Aorta (tissue), 5 donors: Measurements from ENCODE around the gene TMEM109. TPM values are rescaled to one million over a fixed set of nuclear protein-coding genes. Genes with fewer than 3 reads are reported as not detected.

Experiments used
- ATAC-seq: fragments of 200-7000 bp; cut with Tn5 transposase; one replicate; pipeline ENCODE4 v1.9.1; 2022; ENCODE audit warnings: moderate library complexity; ENCODE audit not compliant: low FRiP score
- DNase-seq, 2 donors: peaks; one replicate each; pipeline ENCODE4 v3.0.0-alpha.2; 2020
- H3K27ac ChIP-seq, 2 donors: one replicate each; pipeline ENCODE4 v1.5.1; 2013; ENCODE audit warnings: low read length in 2 of 2, mild to moderate bottlenecking in 2 of 2, moderate library complexity in 2 of 2, control low read depth in 1 of 2, inconsistent platforms in 1 of 2, low read depth in 1 of 2
- H3K27me3 ChIP-seq, 2 donors: one replicate each; pipeline ENCODE4 v1.6.1; 2013; ENCODE audit warnings: control low read depth in 1 of 2, low read length in 1 of 2, mild to moderate bottlenecking in 1 of 2, moderate library complexity in 1 of 2; ENCODE audit not compliant: insufficient read depth in 2 of 2, control insufficient read depth in 1 of 2
- H3K36me3 ChIP-seq, 2 donors: one replicate each; pipeline ENCODE4 v1.6.1; 2013; ENCODE audit warnings: control low read depth in 1 of 2, low read length in 1 of 2, mild to moderate bottlenecking in 1 of 2; ENCODE audit not compliant: insufficient read depth in 2 of 2, control insufficient read depth in 1 of 2
- H3K4me1 ChIP-seq, 2 donors: one replicate each; pipeline ENCODE4 v1.6.1; 2013; ENCODE audit warnings: low read length in 2 of 2, control low read depth in 1 of 2, mild to moderate bottlenecking in 1 of 2, moderate library complexity in 1 of 2; ENCODE audit not compliant: insufficient read depth in 2 of 2, control insufficient read depth in 1 of 2
- H3K4me3 ChIP-seq, 2 donors: one replicate each; pipeline ENCODE4 v1.5.1; 2013; ENCODE audit warnings: low read length in 2 of 2, control low read depth in 1 of 2, mild to moderate bottlenecking in 1 of 2
- H3K9me3 ChIP-seq: one replicate; pipeline ENCODE4 v1.6.1; 2013; ENCODE audit warnings: mild to moderate bottlenecking, low read length; ENCODE audit not compliant: control insufficient read depth
- WGBS, 2 donors: extraction: QIAGEN DNeasy Blood & Tissue Kit; methylation state at CpG; one replicate each; pipeline ENCODE4 v1.1.7; 2013; 5-methylcytosine and 5-hydroxymethylcytosine counted together
- intact Hi-C, 2 donors: fragments of 100-400 bp; cut with DNase I; formaldehyde crosslinking; loops; one replicate each; pipeline versions ENCODE4 v1.14.2 to v1.15.0; 2022
- polyA plus RNA-seq, 2 donors: library from polyadenylated mRNA; stranded (reverse); fragments of 200-250 nt; gene quantifications; one replicate each; pipeline ENCODE4 v1.2.3, GENCODE V29; 2013
- total RNA-seq, 2 donors: library from RNA; stranded (reverse); fragmentation: NEBNext Ultra II Directional; extraction: Animal tissue kit (Norgen Biotek cat#: 25700); gene quantifications; one replicate each; pipeline ENCODE4 v1.2.1, GENCODE V29; 2021
- donor health status: healthy with polysubstance abuse.
- donor health status: Bipolar disorder and iron deficiency.
- donor health status: DM: no; HTN: no; CAD: no.
- donor health status: DM: no; HTN: no; CAD: no.
- donor health status: DM: yes; HTN: yes; CAD: no.

The TMEM109 gene
- total and polyA plus RNA-seq, 4 donors = 82.4 to 148 (median 116) TPM

- H3K36me3 ChIP-seq = no peaks in the 10 kb centered on the region
- no peaks in the 10 kb centered on the region for H3K9me3 ChIP-seq
- 90 to 94% methylated on average over 5 of the region's 5 CpGs for WGBS, 2 donors
- DNase-seq = peak; percentile 59 to 75
- no peaks in the 10 kb centered on the region for H3K27me3 ChIP-seq
- no peaks in the 10 kb centered on the region for H3K4me1 ChIP-seq
- intact Hi-C loops = no loop called here
- no peak for ATAC-seq
- H3K4me3 ChIP-seq = no peak overlapping the region
- H3K27ac ChIP-seq = no peak overlapping the region
Measured at GRCh38 chr11:60954421-60954820, 40.5 kb downstream of the TMEM109 start.

- no peak overlapping the region for H3K27ac ChIP-seq
- 53 to 59% methylated on average over 5 of the region's 5 CpGs for WGBS, 2 donors
- no peak for ATAC-seq
- H3K27me3 ChIP-seq = no peaks in the 10 kb centered on the region
- H3K36me3 ChIP-seq = no peaks in the 10 kb centered on the region
- H3K4me3 ChIP-seq = no peak overlapping the region
- H3K4me1 ChIP-seq = no peaks in the 10 kb centered on the region
- no peaks in the 10 kb centered on the region for H3K9me3 ChIP-seq
- peak; percentile 47 to 58 for DNase-seq
- intact Hi-C loops = no loop called here
Measured at GRCh38 chr11:60955571-60955970, 41.6 kb downstream of the TMEM109 start.

- 82 to 88% methylated on average over 4 of the region's 4 CpGs for WGBS, 2 donors
- ATAC-seq (no peak), DNase-seq (peak in 1 of 2 donors; percentile 35)
Measured at GRCh38 chr11:60957188-60957587, 43.2 kb downstream of the TMEM109 start.

GRCh38 chr11:60959431-60959830 lies 45.5 kb downstream of the TMEM109 start:
- Histone ChIP-seq H3K36me3 (no peaks in the 10 kb centered on the region), H3K27me3 (no peaks in the 10 kb centered on the region), H3K4me1 (no peaks in the 10 kb centered on the region), H3K27ac (no peak overlapping the region), H3K4me3 (no peak overlapping the region), H3K9me3 (no peaks in the 10 kb centered on the region)
- DNase-seq (no peak), ATAC-seq (no peak)
- intact Hi-C loops = no loop called here
- WGBS, 2 donors = 51 to 56% methylated on average over 6 of the region's 6 CpGs

More at GRCh38 chr11:60957188-60957587, 43.2 kb downstream of the TMEM109 start:
- Histone ChIP-seq H3K4me3 (no peak overlapping the region), H3K27me3 (no peaks in the 10 kb centered on the region), H3K4me1 (no peaks in the 10 kb centered on the region), H3K27ac (no peak overlapping the region), H3K9me3 (no peaks in the 10 kb centered on the region), H3K36me3 (no peaks in the 10 kb centered on the region)
- intact Hi-C loops = no loop called here

- H3K27ac ChIP-seq = no peak overlapping the region
- H3K36me3 ChIP-seq = no peaks in the 10 kb centered on the region
- DNase-seq (no peak), ATAC-seq (no peak)
- no peaks in the 10 kb centered on the region for H3K9me3 ChIP-seq
- WGBS, 2 donors = 82 to 85% methylated on average over 7 of the region's 7 CpGs
- no peak overlapping the region for H3K4me3 ChIP-seq
- H3K4me1 ChIP-seq = no peaks in the 10 kb centered on the region
- intact Hi-C loops = no loop called here
- no peaks in the 10 kb centered on the region for H3K27me3 ChIP-seq
Measured at GRCh38 chr11:60960405-60960804, 46.4 kb downstream of the TMEM109 start.

GRCh38 chr11:60964801-60965200 lies 50.8 kb downstream of the TMEM109 start:
- intact Hi-C loops = no loop called here
- Histone ChIP-seq H3K4me1 (no peaks in the 10 kb centered on the region), H3K27ac (no peak overlapping the region), H3K9me3 (no peaks in the 10 kb centered on the region), H3K4me3 (no peak overlapping the region), H3K27me3 (no peaks in the 10 kb centered on the region), H3K36me3 (no peaks in the 10 kb centered on the region)
- 69 to 75% methylated on average over 6 of the region's 6 CpGs for WGBS, 2 donors
- ATAC-seq (no peak), DNase-seq (peak in 1 of 2 donors; percentile 9)

- peak in 1 of 2 donors; percentile 62 for DNase-seq
Measured at GRCh38 chr11:60966890-60967289, 52.9 kb downstream of the TMEM109 start.

GRCh38 chr11:60968223-60968622 lies 54.3 kb downstream of the TMEM109 start:
- H3K9me3 ChIP-seq = no peaks in the 10 kb centered on the region
- 44 to 94% methylated on average over 1 of the region's 1 CpG for WGBS, 2 donors
- ATAC-seq (no peak), DNase-seq (no peak)
- no peaks in the 10 kb centered on the region for H3K27me3 ChIP-seq
- no peak overlapping the region for H3K27ac ChIP-seq
- H3K36me3 ChIP-seq = no peaks in the 10 kb centered on the region
- H3K4me3 ChIP-seq = no peak overlapping the region
- intact Hi-C loops = no loop called here
- H3K4me1 ChIP-seq = no peaks in the 10 kb centered on the region

More at GRCh38 chr11:60966890-60967289, 52.9 kb downstream of the TMEM109 start:
- H3K4me3 ChIP-seq = no peak overlapping the region
- intact Hi-C loops = no loop called here
- H3K9me3 ChIP-seq = no peaks in the 10 kb centered on the region
- no peaks in the 10 kb centered on the region for H3K27me3 ChIP-seq
- ATAC-seq = no peak
- no peak overlapping the region for H3K27ac ChIP-seq
- H3K36me3 ChIP-seq = no peaks in the 10 kb centered on the region
- H3K4me1 ChIP-seq = no peaks in the 10 kb centered on the region
- WGBS, 2 donors = 79 to 80% methylated on average over 4 of the region's 4 CpGs

- Histone ChIP-seq H3K9me3 (no peaks in the 10 kb centered on the region), H3K4me1 (no peaks in the 10 kb centered on the region), H3K27me3 (no peaks in the 10 kb centered on the region), H3K4me3 (no peak overlapping the region), H3K36me3 (no peaks in the 10 kb centered on the region), H3K27ac (no peak overlapping the region)
- intact Hi-C loops = no loop called here
- ATAC-seq (peak; percentile 58), DNase-seq (peak; percentile 66 to 86)
- 21 to 24% methylated on average over 9 of the region's 9 CpGs for WGBS, 2 donors
Measured at GRCh38 chr11:60970369-60970774, 56.4 kb downstream of the TMEM109 start.
